ENCODE results near the gene SCAPER. TPM values are rescaled to one million over a fixed set of nuclear protein-coding genes. Genes with fewer than 3 reads are reported as not detected.
A peak's percentile ranks its signal among the peaks of the same experiment; 100 is the strongest.

The SCAPER gene
- total and polyA plus RNA-seq, 2 donors, result 15.7 to 15.9 TPM

DNA sequence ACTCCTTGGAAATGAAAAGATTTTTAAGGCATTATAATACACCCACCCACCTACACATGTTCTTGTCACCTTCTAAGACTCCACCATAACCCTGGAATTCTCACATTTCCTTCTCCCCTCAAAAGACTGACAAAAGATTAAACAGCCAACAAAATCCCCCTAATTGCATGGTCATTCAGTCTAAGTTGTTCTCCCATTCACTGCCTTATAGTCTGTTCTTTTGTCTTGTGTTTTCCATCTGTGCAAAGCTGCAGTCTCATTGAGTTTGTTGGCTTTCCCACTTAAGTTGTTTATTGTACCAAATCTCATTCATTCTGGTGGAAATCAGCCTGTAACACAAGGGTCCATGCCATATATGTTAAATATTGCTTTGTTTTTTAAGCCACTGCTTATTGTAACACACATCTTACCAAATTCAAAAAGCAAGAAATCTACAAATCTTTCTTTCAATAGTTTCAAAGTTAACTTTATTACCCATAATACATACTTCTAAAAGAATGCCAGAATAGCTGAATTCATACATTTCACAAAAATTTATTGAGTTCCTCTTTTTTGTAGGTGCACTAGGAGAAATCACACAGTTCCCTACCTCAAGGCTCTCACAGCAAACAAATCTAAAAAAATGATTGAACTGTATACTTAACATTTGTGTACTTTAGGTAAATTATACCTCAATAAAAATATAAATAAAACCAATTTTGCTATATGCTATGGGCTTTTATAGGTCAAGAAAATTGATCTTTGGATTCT lies 24.0 kb upstream of the SCAPER start:
- Histone ChIP-seq H3K9me3 (ENCODE audit: control insufficient read depth in 2 of 2, insufficient read depth in 1 of 2, low read length in 1 of 2) (no peaks in the 10 kb centered on the region), H3K27ac (ENCODE audit: low read depth in 1 of 2, low read length in 1 of 2) (no peak overlapping the region), H3K36me3 (ENCODE audit: control insufficient read depth in 2 of 2, insufficient read depth in 2 of 2, low read length in 1 of 2) (peaks cover 0 to 5% of the 10 kb centered on the region in 2 donors), H3K4me1 (ENCODE audit: control insufficient read depth in 2 of 2, insufficient read depth in 2 of 2, low read length in 2 of 2) (peaks cover 0 to 6% of the 10 kb centered on the region in 2 donors), H3K4me3 (ENCODE audit: low read length in 2 of 2) (no peak overlapping the region), H3K27me3 (ENCODE audit: control insufficient read depth in 2 of 2, insufficient read depth in 1 of 2, low read length in 1 of 2) (no peaks in the 10 kb centered on the region)
- DNase-seq (ENCODE audit: low read depth in 6 of 9, low spot score in 9 of 9), result no peak

- no peaks in the 10 kb centered on the region for H3K27me3 ChIP-seq (ENCODE audit: control insufficient read depth in 2 of 2, insufficient read depth in 1 of 2, low read length in 1 of 2)
- H3K27ac ChIP-seq (ENCODE audit: low read depth in 1 of 2, low read length in 1 of 2), result no peak overlapping the region
- H3K36me3 ChIP-seq (ENCODE audit: control insufficient read depth in 2 of 2, insufficient read depth in 2 of 2, low read length in 1 of 2), result no peaks in the 10 kb centered on the region
- H3K4me3 ChIP-seq (ENCODE audit: low read length in 2 of 2), result no peak overlapping the region
- H3K4me1 ChIP-seq (ENCODE audit: control insufficient read depth in 2 of 2, insufficient read depth in 2 of 2, low read length in 2 of 2), result peaks cover 0 to 6% of the 10 kb centered on the region in 2 donors
- WGBS, result 97% methylated on average over 3 of the region's 3 CpGs
- DNase-seq (ENCODE audit: low read depth in 6 of 9, low spot score in 9 of 9), result no peak
- H3K9me3 ChIP-seq (ENCODE audit: control insufficient read depth in 2 of 2, insufficient read depth in 1 of 2, low read length in 1 of 2), result no peaks in the 10 kb centered on the region
These were observed 23.1 kb upstream of the SCAPER start for GRCh38 chr15:76928201-76928600.

GRCh38 chr15:76916369-76916768 lies 11.2 kb upstream of the SCAPER start:
- Histone ChIP-seq H3K27ac (ENCODE audit: low read depth in 1 of 2, low read length in 1 of 2) (no peak overlapping the region), H3K4me1 (ENCODE audit: control insufficient read depth in 2 of 2, insufficient read depth in 2 of 2, low read length in 2 of 2) (no peaks in the 10 kb centered on the region), H3K36me3 (ENCODE audit: control insufficient read depth in 2 of 2, insufficient read depth in 2 of 2, low read length in 1 of 2) (no peaks in the 10 kb centered on the region), H3K27me3 (ENCODE audit: control insufficient read depth in 2 of 2, insufficient read depth in 1 of 2, low read length in 1 of 2) (no peaks in the 10 kb centered on the region), H3K9me3 (ENCODE audit: control insufficient read depth in 2 of 2, insufficient read depth in 1 of 2, low read length in 1 of 2) (no peaks in the 10 kb centered on the region), H3K4me3 (ENCODE audit: low read length in 2 of 2) (no peak overlapping the region)
- WGBS, result 93% methylated on average over 13 of the region's 13 CpGs
- no peak for DNase-seq (ENCODE audit: low read depth in 6 of 9, low spot score in 9 of 9)

- Histone ChIP-seq H3K27me3 (ENCODE audit: control insufficient read depth in 2 of 2, insufficient read depth in 1 of 2, low read length in 1 of 2) (no peaks in the 10 kb centered on the region), H3K9me3 (ENCODE audit: control insufficient read depth in 2 of 2, insufficient read depth in 1 of 2, low read length in 1 of 2) (no peaks in the 10 kb centered on the region), H3K4me3 (ENCODE audit: low read length in 2 of 2) (no peak overlapping the region), H3K36me3 (ENCODE audit: control insufficient read depth in 2 of 2, insufficient read depth in 2 of 2, low read length in 1 of 2) (no peaks in the 10 kb centered on the region), H3K27ac (ENCODE audit: low read depth in 1 of 2, low read length in 1 of 2) (no peak overlapping the region), H3K4me1 (ENCODE audit: control insufficient read depth in 2 of 2, insufficient read depth in 2 of 2, low read length in 2 of 2) (no peaks in the 10 kb centered on the region)
- DNase-seq (ENCODE audit: low read depth in 6 of 9, low spot score in 9 of 9), result no peak
- WGBS, result 96% methylated on average over 2 of the region's 2 CpGs
These were observed 8.6 kb upstream of the SCAPER start for GRCh38 chr15:76913737-76914136.

- Histone ChIP-seq H3K27ac (ENCODE audit: low read depth in 1 of 2, low read length in 1 of 2) (no peak overlapping the region), H3K36me3 (ENCODE audit: control insufficient read depth in 2 of 2, insufficient read depth in 2 of 2, low read length in 1 of 2) (no peaks in the 10 kb centered on the region), H3K4me3 (ENCODE audit: low read length in 2 of 2) (no peak overlapping the region), H3K27me3 (ENCODE audit: control insufficient read depth in 2 of 2, insufficient read depth in 1 of 2, low read length in 1 of 2) (no peaks in the 10 kb centered on the region), H3K4me1 (ENCODE audit: control insufficient read depth in 2 of 2, insufficient read depth in 2 of 2, low read length in 2 of 2) (no peaks in the 10 kb centered on the region), H3K9me3 (ENCODE audit: control insufficient read depth in 2 of 2, insufficient read depth in 1 of 2, low read length in 1 of 2) (no peaks in the 10 kb centered on the region)
- DNase-seq (ENCODE audit: low read depth in 6 of 9, low spot score in 9 of 9), result no peak
- 95% methylated on average over 4 of the region's 4 CpGs for WGBS
These were observed 7.3 kb upstream of the SCAPER start for GRCh38 chr15:76912430-76912829.

DNA sequence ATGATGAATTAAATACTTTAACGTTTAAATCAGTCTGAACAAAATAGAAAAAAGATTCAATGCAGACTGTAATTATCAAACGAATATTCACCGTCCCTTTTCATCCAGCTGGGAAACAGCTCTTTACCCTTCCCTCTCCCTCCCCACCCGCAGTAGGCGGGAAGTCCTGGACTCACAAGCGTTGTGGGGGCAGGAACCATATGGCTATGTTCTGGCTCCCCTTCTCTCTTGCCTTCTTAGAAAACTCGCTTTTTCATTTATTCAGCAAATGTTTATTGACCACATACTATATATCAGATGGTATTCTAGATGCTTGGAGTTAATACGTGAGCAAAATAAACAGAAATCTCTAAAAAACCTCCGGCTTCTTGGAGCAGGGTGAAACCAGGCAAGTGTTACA lies 715 bp upstream of the SCAPER start:
- H3K27ac ChIP-seq (ENCODE audit: low read depth in 1 of 2, low read length in 1 of 2), result peak overlapping the region in 1 of 2 donors; percentile 76
- no peaks in the 10 kb centered on the region for H3K36me3 ChIP-seq (ENCODE audit: control insufficient read depth in 2 of 2, insufficient read depth in 2 of 2, low read length in 1 of 2)
- H3K4me1 ChIP-seq (ENCODE audit: control insufficient read depth in 2 of 2, insufficient read depth in 2 of 2, low read length in 2 of 2), result peaks cover 14 to 21% of the 10 kb centered on the region in 2 donors
- 49% methylated on average over 9 of the region's 9 CpGs for WGBS
- no peaks in the 10 kb centered on the region for H3K9me3 ChIP-seq (ENCODE audit: control insufficient read depth in 2 of 2, insufficient read depth in 1 of 2, low read length in 1 of 2)
- no peak for DNase-seq (ENCODE audit: low read depth in 6 of 9, low spot score in 9 of 9)
- peak overlapping the region; percentile 80 to 95 for H3K4me3 ChIP-seq (ENCODE audit: low read length in 2 of 2)
- H3K27me3 ChIP-seq (ENCODE audit: control insufficient read depth in 2 of 2, insufficient read depth in 1 of 2, low read length in 1 of 2), result peaks cover 0 to 2% of the 10 kb centered on the region in 2 donors

DNA sequence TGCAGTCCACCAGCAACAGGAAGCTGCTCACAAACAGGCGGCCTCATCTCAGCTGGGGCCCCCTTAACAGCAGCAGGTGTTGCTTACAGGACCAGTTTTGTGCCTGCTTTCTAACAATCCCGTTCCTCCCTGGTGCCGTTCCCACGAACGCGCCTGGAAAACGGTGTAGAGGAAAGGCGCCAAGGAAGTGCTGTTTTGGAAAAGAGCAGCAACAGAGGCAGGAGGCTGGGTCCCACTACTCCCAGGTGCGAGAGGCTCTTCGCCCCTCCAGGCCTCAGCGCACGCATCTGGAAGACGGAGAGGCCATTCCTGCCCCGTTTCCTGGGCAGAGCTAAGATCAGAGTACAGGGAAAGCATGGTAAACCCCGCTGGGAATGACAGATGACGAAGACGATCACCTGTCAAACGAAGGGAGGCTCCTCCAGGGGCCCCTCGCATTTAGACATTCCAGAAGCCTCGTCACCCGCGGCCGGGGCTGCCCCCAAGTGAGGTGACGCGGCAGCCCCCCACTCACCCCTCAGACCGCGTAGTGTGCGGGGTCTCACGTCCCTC lies 603 bp downstream of the SCAPER start:
- Histone ChIP-seq H3K36me3 (ENCODE audit: control insufficient read depth in 2 of 2, insufficient read depth in 2 of 2, low read length in 1 of 2) (no peaks in the 10 kb centered on the region), H3K4me1 (ENCODE audit: control insufficient read depth in 2 of 2, insufficient read depth in 2 of 2, low read length in 2 of 2) (peaks cover 14 to 21% of the 10 kb centered on the region in 2 donors), H3K27me3 (ENCODE audit: control insufficient read depth in 2 of 2, insufficient read depth in 1 of 2, low read length in 1 of 2) (peaks cover 0 to 2% of the 10 kb centered on the region in 2 donors), H3K27ac (ENCODE audit: low read depth in 1 of 2, low read length in 1 of 2) (peak overlapping the region; percentile 82 to 91), H3K4me3 (ENCODE audit: low read length in 2 of 2) (peak overlapping the region; percentile 80 to 95), H3K9me3 (ENCODE audit: control insufficient read depth in 2 of 2, insufficient read depth in 1 of 2, low read length in 1 of 2) (no peaks in the 10 kb centered on the region)
- peak in 8 of 9 donors; percentile 36 to 79 (median 48) for DNase-seq (ENCODE audit: low read depth in 6 of 9, low spot score in 9 of 9)
- WGBS, result 1% methylated on average over 29 of the region's 29 CpGs

DNA sequence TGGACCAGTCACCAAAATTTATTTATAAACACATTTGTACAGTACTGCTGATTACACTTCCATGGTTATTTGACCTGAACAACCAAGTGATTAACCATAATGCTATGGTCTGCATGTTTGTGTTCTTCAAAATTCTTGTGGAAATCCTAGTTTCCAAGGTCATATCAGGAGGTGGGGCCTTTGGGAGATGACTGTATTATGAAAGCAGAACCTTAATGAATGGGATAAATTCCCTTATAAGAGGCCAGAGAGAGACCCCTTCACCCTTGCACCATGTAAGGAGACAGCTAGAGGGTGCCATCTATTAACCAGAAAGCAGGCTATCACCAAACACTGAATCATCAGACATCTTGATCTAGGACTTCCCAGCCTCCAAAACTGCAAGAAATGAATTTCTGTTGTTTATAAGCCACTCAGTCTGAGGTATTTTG lies 1.9 kb downstream of the SCAPER start:
- no peak overlapping the region for H3K4me3 ChIP-seq (ENCODE audit: low read length in 2 of 2)
- peaks cover 14 to 21% of the 10 kb centered on the region in 2 donors for H3K4me1 ChIP-seq (ENCODE audit: control insufficient read depth in 2 of 2, insufficient read depth in 2 of 2, low read length in 2 of 2)
- DNase-seq (ENCODE audit: low read depth in 6 of 9, low spot score in 9 of 9), result peak in 2 of 9 donors; percentile 24 to 54
- H3K9me3 ChIP-seq (ENCODE audit: control insufficient read depth in 2 of 2, insufficient read depth in 1 of 2, low read length in 1 of 2), result no peaks in the 10 kb centered on the region
- H3K27me3 ChIP-seq (ENCODE audit: control insufficient read depth in 2 of 2, insufficient read depth in 1 of 2, low read length in 1 of 2), result peaks cover 0 to 2% of the 10 kb centered on the region in 2 donors
- peak overlapping the region in 1 of 2 donors; percentile 11 for H3K27ac ChIP-seq (ENCODE audit: low read depth in 1 of 2, low read length in 1 of 2)
- no peaks in the 10 kb centered on the region for H3K36me3 ChIP-seq (ENCODE audit: control insufficient read depth in 2 of 2, insufficient read depth in 2 of 2, low read length in 1 of 2)

GRCh38 chr15:76901965-76902364 lies 3.2 kb downstream of the SCAPER start:
- Histone ChIP-seq H3K36me3 (ENCODE audit: control insufficient read depth in 2 of 2, insufficient read depth in 2 of 2, low read length in 1 of 2) (no peaks in the 10 kb centered on the region), H3K27ac (ENCODE audit: low read depth in 1 of 2, low read length in 1 of 2) (no peak overlapping the region), H3K9me3 (ENCODE audit: control insufficient read depth in 2 of 2, insufficient read depth in 1 of 2, low read length in 1 of 2) (no peaks in the 10 kb centered on the region), H3K4me3 (ENCODE audit: low read length in 2 of 2) (no peak overlapping the region), H3K27me3 (ENCODE audit: control insufficient read depth in 2 of 2, insufficient read depth in 1 of 2, low read length in 1 of 2) (peaks cover 0 to 2% of the 10 kb centered on the region in 2 donors), H3K4me1 (ENCODE audit: control insufficient read depth in 2 of 2, insufficient read depth in 2 of 2, low read length in 2 of 2) (peaks cover 14 to 21% of the 10 kb centered on the region in 2 donors)
- WGBS, result over 99% methylated on average over 2 of the region's 2 CpGs
- DNase-seq (ENCODE audit: low read depth in 6 of 9, low spot score in 9 of 9), result no peak

Data from thymus (tissue), 11 donors.